B cell (primary cell): ENCODE measurements around the gene SIRPB1.

Source experiments
- CTCF ChIP-seq: fragments of 200-600 bp; IDR thresholded peaks from one replicate; pipeline ENCODE4 v1.8.0; 2022; ENCODE audit warnings: antibody characterized with exemption, mild to moderate bottlenecking
- EZH2 ChIP-seq: IDR thresholded peaks from 2 replicates; pipeline ENCODE4 v1.6.1; 2012; ENCODE audit warnings: borderline replicate concordance, low read depth, mild to moderate bottlenecking, moderate library complexity, low read length; ENCODE audit not compliant: insufficient read depth, poor library complexity, severe bottlenecking

GRCh38 chr20:1633535-1633934 is 13.7 kb upstream of the SIRPB1 start:
- TF ChIP-seq CTCF (no peak), EZH2 (no peak)
